ENCODE measurements around the gene KCNH4. TPM values are rescaled to one million over a fixed set of nuclear protein-coding genes. Genes with fewer than 3 reads are reported as not detected.
A peak's percentile ranks its signal among the peaks of the same experiment; 100 is the strongest.

KCNH4 gene
- total RNA-seq, 6 donors from 2014 or later: under 0.01 to 0.27 TPM; not detected in 4

- Histone ChIP-seq H3K4me1 (no peaks in the 10 kb centered on the region), H3K4me3 (no peak overlapping the region), H3K27me3 (no peaks in the 10 kb centered on the region), H3K36me3 (no peaks in the 10 kb centered on the region), H3K27ac (no peak overlapping the region), H3K9me3 (no peaks in the 10 kb centered on the region)
- no peak for TF ChIP-seq EP300 (IDR thresholded peaks at IDR 0.05)
- no peak for TF ChIP-seq POLR2AphosphoS5 (IDR thresholded peaks at IDR 0.05)
- no peak for TF ChIP-seq CTCF (IDR thresholded peaks at IDR 0.05)
- no peak for TF ChIP-seq POLR2A (IDR thresholded peaks at IDR 0.05)
- DNase-seq: no peak
- 87 to 90% methylated on average over 6 of the region's 6 CpGs for WGBS, 2 donors
- ATAC-seq (ENCODE audit: low FRiP score in 2 of 2): no peak
Measured at GRCh38 chr17:42165751-42166150, 15.2 kb downstream of the KCNH4 start.

GRCh38 chr17:42163696-42164407, 17.1 kb downstream of the KCNH4 start:
- H3K4me1 ChIP-seq: no peaks in the 10 kb centered on the region
- no peak for TF ChIP-seq CTCF (IDR thresholded peaks at IDR 0.05)
- no peak for TF ChIP-seq POLR2A (IDR thresholded peaks at IDR 0.05)
- no peak for TF ChIP-seq EP300 (IDR thresholded peaks at IDR 0.05)
- TF ChIP-seq POLR2AphosphoS5 (IDR thresholded peaks at IDR 0.05): no peak
- ATAC-seq (ENCODE audit: low FRiP score in 2 of 2) (no peak), DNase-seq (no peak)
- no peaks in the 10 kb centered on the region for H3K9me3 ChIP-seq
- H3K4me3 ChIP-seq: no peak overlapping the region
- H3K27ac ChIP-seq: no peak overlapping the region
- H3K27me3 ChIP-seq: no peaks in the 10 kb centered on the region
- 29 to 66% methylated on average over 1 to 22 of the region's 22 CpGs for WGBS, 2 donors
- H3K36me3 ChIP-seq: no peaks in the 10 kb centered on the region

GRCh38 chr17:42163113-42163512, 17.8 kb downstream of the KCNH4 start:
- ATAC-seq (ENCODE audit: low FRiP score in 2 of 2) (peak in 1 of 2 donors; percentile 23), DNase-seq (no peak)
- Histone ChIP-seq H3K27me3 (no peaks in the 10 kb centered on the region), H3K36me3 (no peaks in the 10 kb centered on the region), H3K9me3 (no peaks in the 10 kb centered on the region), H3K4me3 (no peak overlapping the region), H3K27ac (no peak overlapping the region), H3K4me1 (no peaks in the 10 kb centered on the region)
- TF ChIP-seq CTCF (IDR thresholded peaks at IDR 0.05) (peak in 4 of 6 experiments; percentile 18 to 28 (median 22)), EP300 (IDR thresholded peaks at IDR 0.05) (no peak)
- 65 to 79% methylated on average over 6 to 8 of the region's 8 CpGs for WGBS, 2 donors

- no peak overlapping the region for H3K4me3 ChIP-seq
- TF ChIP-seq POLR2A (IDR thresholded peaks at IDR 0.05) (no peak), CTCF (IDR thresholded peaks at IDR 0.05) (no peak), POLR2AphosphoS5 (IDR thresholded peaks at IDR 0.05) (no peak), EP300 (IDR thresholded peaks at IDR 0.05) (no peak)
- DNase-seq (no peak), ATAC-seq (ENCODE audit: low FRiP score in 2 of 2) (no peak)
- WGBS, 2 donors: 83 to 84% methylated on average over 7 of the region's 7 CpGs
- peaks cover under 1 to 3% (median 2%) of the 10 kb centered on the region in 4 donors for H3K4me1 ChIP-seq
- no peaks in the 10 kb centered on the region for H3K27me3 ChIP-seq
- H3K9me3 ChIP-seq: no peaks in the 10 kb centered on the region
- no peak overlapping the region for H3K27ac ChIP-seq
- no peaks in the 10 kb centered on the region for H3K36me3 ChIP-seq
Measured at GRCh38 chr17:42160531-42160910, 20.4 kb downstream of the KCNH4 start.
